HepG2 (cell line): ENCODE measurements around the gene IRF4. TPM values are rescaled to one million over a fixed set of nuclear protein-coding genes. Genes with fewer than 3 reads are reported as not detected.

Experiments
- ASH2L ChIP-seq: fragments of 300-600, 200-600 bp; sonication (generic); IDR thresholded peaks from 2 replicates; pipeline ENCODE4 v1.7.0; 2017; ENCODE audit warnings: low read depth, mild to moderate bottlenecking, moderate library complexity, mixed read lengths, low read length; ENCODE audit not compliant: insufficient read length
- CC2D1A ChIP-seq: sonication (generic); formaldehyde crosslinking; IDR thresholded peaks from 2 replicates; pipeline ENCODE4 v1.8.1; 2023; ENCODE audit warnings: mild to moderate bottlenecking, missing genetic modification reagents
- CEBPZ ChIP-seq: IDR thresholded peaks from 2 replicates; pipeline ENCODE4 v1.6.1; 2012; ENCODE audit warnings: low read length, improper control_type of control experiment
- FOXA1 ChIP-seq, 2 experiments: fragments of 450-650 bp in 1 of 2; sonication (generic) in 1 of 2; formaldehyde crosslinking in 1 of 2; IDR thresholded peaks; 2 replicates each; pipeline versions ENCODE4 v1.4.0 to v1.6.1; 2016 to 2020; ENCODE audit warnings: missing genetic modification reagents in 1 of 2
- HIC2 ChIP-seq: sonication (generic); formaldehyde crosslinking; IDR thresholded peaks from 2 replicates; pipeline ENCODE4 v1.9.0; 2022; ENCODE audit warnings: low read depth, missing genetic modification reagents
- MED8 ChIP-seq: sonication (generic); formaldehyde crosslinking; IDR thresholded peaks from 2 replicates; pipeline ENCODE4 v1.8.1; 2023; ENCODE audit warnings: mild to moderate bottlenecking, missing genetic modification reagents; ENCODE audit not compliant: insufficient replicate concordance
- NR2F1 ChIP-seq, 2 experiments: fragments of 450-650 bp in 1 of 2; formaldehyde crosslinking in 1 of 2; IDR thresholded peaks; 2 replicates each; pipeline versions ENCODE4 v1.5.0 to v1.6.1; 2016 to 2020; ENCODE audit warnings: mild to moderate bottlenecking in 1 of 2, missing compliant biosample characterization in 1 of 2, missing genetic modification reagents in 1 of 2, moderate library complexity in 1 of 2
- POLR2A ChIP-seq, 2 experiments: IDR thresholded peaks; 2 replicates each; pipeline ENCODE4 v1.6.1; 2011; ENCODE audit warnings: low read depth in 2 of 2, low read length in 2 of 2, mild to moderate bottlenecking in 1 of 2, moderate library complexity in 1 of 2; ENCODE audit not compliant: insufficient read depth in 1 of 2
- RXRA ChIP-seq: sonication (generic); formaldehyde crosslinking; IDR thresholded peaks from 2 replicates; pipeline ENCODE4 v1.5.1; 2020; ENCODE audit warnings: missing genetic modification reagents
- TEAD3 ChIP-seq: optimal IDR thresholded peaks from 2 replicates; pipeline ENCODE3; 2016; ENCODE audit warnings: borderline replicate concordance
- TMF1 ChIP-seq: sonication (generic); formaldehyde crosslinking; IDR thresholded peaks from 2 replicates; pipeline ENCODE4 v1.8.1; 2022; ENCODE audit warnings: low read depth, missing genetic modification reagents
- ZBTB7B ChIP-seq: sonication (generic); formaldehyde crosslinking; IDR thresholded peaks from 2 replicates; pipeline ENCODE4 v1.4.0; 2020; ENCODE audit warnings: missing genetic modification reagents
- ZNF205 ChIP-seq: IDR thresholded peaks from 2 replicates; pipeline ENCODE4 v1.6.1; 2018; ENCODE audit warnings: missing biosample characterization, missing genetic modification reagents
- ZNF724P ChIP-seq: sonication (generic); formaldehyde crosslinking; IDR thresholded peaks from 2 replicates; pipeline ENCODE4 v1.8.0; 2022; ENCODE audit warnings: missing genetic modification reagents, borderline replicate concordance
- polyA plus RNA-seq, 8 experiments: library from polyadenylated mRNA; depleted of rRNA in 3 of 8; stranded (reverse) in 7 of 8; unstranded in 1 of 8; fragments of >200 nt; fragmentation: Illumina TruSeq in 4 of 8; extraction: Trizol in 4 of 8; gene quantifications; 2 replicates each; pipeline versions ENCODE4 v1.2.1 to v1.2.3, GENCODE V29; 2011 to 2016; ENCODE audit warnings: low read depth in 4 of 8, missing spikeins in 1 of 8, mixed read lengths in 1 of 8; ENCODE audit not compliant: insufficient read depth in 1 of 8
- total RNA-seq, 5 experiments: library from RNA; depleted of rRNA; stranded (reverse); fragments of >200 nt; fragmentation: Illumina TruSeq; extraction: Trizol; gene quantifications; 2 replicates each; pipeline ENCODE4 v1.2.3, GENCODE V29; 2016; ENCODE audit warnings: low read depth in 1 of 5
- TF ChIP-seq, protein P1 (sequence below): sonication (generic); formaldehyde crosslinking; IDR thresholded peaks from 2 replicates; pipeline ENCODE4 v1.4.0; 2020; ENCODE audit warnings: missing genetic modification reagents

IRF4 gene
- total and polyA plus RNA-seq, 2 of the 13 experiments (the other 11 are each of a cell fraction or from before 2014, with no cell fraction given), result 0.07 to 0.09 TPM

DNA sequence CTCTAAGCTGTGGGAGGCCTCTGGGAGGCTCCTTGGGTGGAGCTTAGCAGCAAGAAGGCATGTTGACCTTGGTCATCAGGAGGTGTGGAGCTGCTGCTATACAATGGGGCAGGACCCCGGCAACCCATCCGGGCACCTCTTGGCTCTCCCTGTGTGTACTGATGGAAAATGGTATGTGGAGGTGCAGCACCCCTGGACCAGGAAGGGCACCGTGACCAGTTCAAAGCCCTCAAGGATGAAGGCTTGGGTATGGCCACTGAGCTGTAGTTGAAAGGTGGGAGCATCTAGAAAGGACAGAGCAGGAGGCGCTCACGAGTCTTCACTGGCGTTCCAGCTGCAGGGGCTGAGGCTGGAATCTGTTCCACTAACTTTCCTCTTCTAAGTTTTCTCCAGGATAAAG is 6.7 kb upstream of the IRF4 start (continued):
- TF ChIP-seq, protein P1, sequence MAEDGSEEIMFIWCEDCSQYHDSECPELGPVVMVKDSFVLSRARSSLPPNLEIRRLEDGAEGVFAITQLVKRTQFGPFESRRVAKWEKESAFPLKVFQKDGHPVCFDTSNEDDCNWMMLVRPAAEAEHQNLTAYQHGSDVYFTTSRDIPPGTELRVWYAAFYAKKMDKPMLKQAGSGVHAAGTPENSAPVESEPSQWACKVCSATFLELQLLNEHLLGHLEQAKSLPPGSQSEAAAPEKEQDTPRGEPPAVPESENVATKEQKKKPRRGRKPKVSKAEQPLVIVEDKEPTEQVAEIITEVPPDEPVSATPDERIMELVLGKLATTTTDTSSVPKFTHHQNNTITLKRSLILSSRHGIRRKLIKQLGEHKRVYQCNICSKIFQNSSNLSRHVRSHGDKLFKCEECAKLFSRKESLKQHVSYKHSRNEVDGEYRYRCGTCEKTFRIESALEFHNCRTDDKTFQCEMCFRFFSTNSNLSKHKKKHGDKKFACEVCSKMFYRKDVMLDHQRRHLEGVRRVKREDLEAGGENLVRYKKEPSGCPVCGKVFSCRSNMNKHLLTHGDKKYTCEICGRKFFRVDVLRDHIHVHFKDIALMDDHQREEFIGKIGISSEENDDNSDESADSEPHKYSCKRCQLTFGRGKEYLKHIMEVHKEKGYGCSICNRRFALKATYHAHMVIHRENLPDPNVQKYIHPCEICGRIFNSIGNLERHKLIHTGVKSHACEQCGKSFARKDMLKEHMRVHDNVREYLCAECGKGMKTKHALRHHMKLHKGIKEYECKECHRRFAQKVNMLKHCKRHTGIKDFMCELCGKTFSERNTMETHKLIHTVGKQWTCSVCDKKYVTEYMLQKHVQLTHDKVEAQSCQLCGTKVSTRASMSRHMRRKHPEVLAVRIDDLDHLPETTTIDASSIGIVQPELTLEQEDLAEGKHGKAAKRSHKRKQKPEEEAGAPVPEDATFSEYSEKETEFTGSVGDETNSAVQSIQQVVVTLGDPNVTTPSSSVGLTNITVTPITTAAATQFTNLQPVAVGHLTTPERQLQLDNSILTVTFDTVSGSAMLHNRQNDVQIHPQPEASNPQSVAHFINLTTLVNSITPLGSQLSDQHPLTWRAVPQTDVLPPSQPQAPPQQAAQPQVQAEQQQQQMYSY (CRISPR knock-in tag), result no peak
- TF ChIP-seq MED8 (no peak), ZNF724P (CRISPR knock-in tag) (no peak), TEAD3 (CRISPR knock-in tag) (no peak), CC2D1A (CRISPR knock-in tag) (no peak), NR2F1 (CRISPR knock-in tag; IDR thresholded peaks at IDR 0.05) (no peak), TMF1 (CRISPR knock-in tag) (no peak), POLR2A (IDR thresholded peaks at IDR 0.05; ENCODE audit: insufficient read depth in 1 of 2, low read depth in 2 of 2, low read length in 2 of 2) (no peak), RXRA (CRISPR knock-in tag) (no peak), HIC2 (CRISPR knock-in tag) (no peak), ZBTB7B (CRISPR knock-in tag) (no peak), ZNF205 (CRISPR knock-in tag) (no peak), ASH2L (no peak), CEBPZ (no peak), FOXA1 (IDR thresholded peaks at IDR 0.05) (no peak), FOXA1 (CRISPR knock-in tag; IDR thresholded peaks at IDR 0.05) (no peak)
- TF ChIP-seq, all 625 proteins: peak for 0
